ENCODE data around the gene CDH23.

CDH23 gene

GRCh38 chr10:71770789-71771188, 374.1 kb downstream of the CDH23 start:
- H3K4me3 ChIP-seq (ENCODE audit: low read depth, low read length): no peak overlapping the region
- TF ChIP-seq CTCF (IDR thresholded peaks at IDR 0.05; ENCODE audit: borderline replicate concordance, insufficient read depth, low read depth, low read length): no peak

GRCh38 chr10:71771204-71771603, 374.5 kb downstream of the CDH23 start:
- TF ChIP-seq CTCF (IDR thresholded peaks at IDR 0.05; ENCODE audit: borderline replicate concordance, insufficient read depth, low read depth, low read length): no peak
- H3K4me3 ChIP-seq (ENCODE audit: low read depth, low read length): no peak overlapping the region

- no peak for TF ChIP-seq CTCF (IDR thresholded peaks at IDR 0.05; ENCODE audit: borderline replicate concordance, insufficient read depth, low read depth, low read length)
- peak overlapping the region; percentile 28 for H3K4me3 ChIP-seq (ENCODE audit: low read depth, low read length)
These were observed 375.3 kb downstream of the CDH23 start for GRCh38 chr10:71771821-71772617.

- H3K4me3 ChIP-seq (ENCODE audit: low read depth, low read length): peak overlapping the region; percentile 75
- TF ChIP-seq CTCF (IDR thresholded peaks at IDR 0.05; ENCODE audit: borderline replicate concordance, insufficient read depth, low read depth, low read length): no peak
These were observed 376.1 kb downstream of the CDH23 start for GRCh38 chr10:71772832-71773220.

GRCh38 chr10:71773221-71773971, 376.7 kb downstream of the CDH23 start, which contains the start of gene VSIR:
Gene VSIR, minus strand, starts transcription at chr10:71773520. Its CDS starts 81 bp downstream, at chr10:71773439.
- peak within 1 kb of the TSS; percentile 75 for H3K4me3 ChIP-seq (ENCODE audit: low read depth, low read length)
- TF ChIP-seq CTCF (IDR thresholded peaks at IDR 0.05; ENCODE audit: borderline replicate concordance, insufficient read depth, low read depth, low read length): peak; percentile 97

- no peak for TF ChIP-seq CTCF (IDR thresholded peaks at IDR 0.05; ENCODE audit: borderline replicate concordance, insufficient read depth, low read depth, low read length)
These were observed 378.4 kb downstream of the CDH23 start for GRCh38 chr10:71774916-71775702.

More at GRCh38 chr10:71774916-71775702, 378.4 kb downstream of the CDH23 start:
- no peak overlapping the region for H3K4me3 ChIP-seq (ENCODE audit: low read depth, low read length)

All from GM12875 (cell line).